ENCODE results near the gene HESX1. TPM values are rescaled to one million over a fixed set of nuclear protein-coding genes. Genes with fewer than 3 reads are reported as not detected.

HESX1 gene
- total RNA-seq, 4 donors from 2014 or later = 1.3 TPM; not detected in 3

DNA sequence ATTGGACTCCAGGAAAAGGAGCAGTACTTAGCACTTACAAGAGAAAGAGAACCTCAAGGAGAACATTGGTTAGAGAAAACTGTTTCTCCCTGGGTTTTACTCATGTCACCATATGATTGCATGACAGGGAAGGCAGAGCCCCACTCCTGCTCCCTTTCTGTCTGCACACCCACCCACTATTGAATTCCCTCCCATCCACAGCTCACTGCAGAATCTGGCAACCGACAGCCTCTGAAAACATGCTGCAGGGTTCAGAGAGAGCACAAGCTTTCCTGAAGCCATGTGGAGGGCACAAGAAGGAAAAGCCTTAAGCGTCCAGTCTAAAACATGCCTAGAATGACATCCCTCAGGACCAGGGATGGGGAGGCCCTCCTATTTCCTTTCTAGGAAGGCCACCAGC lies 31.6 kb downstream of the HESX1 start:
- TF ChIP-seq, protein P1, sequence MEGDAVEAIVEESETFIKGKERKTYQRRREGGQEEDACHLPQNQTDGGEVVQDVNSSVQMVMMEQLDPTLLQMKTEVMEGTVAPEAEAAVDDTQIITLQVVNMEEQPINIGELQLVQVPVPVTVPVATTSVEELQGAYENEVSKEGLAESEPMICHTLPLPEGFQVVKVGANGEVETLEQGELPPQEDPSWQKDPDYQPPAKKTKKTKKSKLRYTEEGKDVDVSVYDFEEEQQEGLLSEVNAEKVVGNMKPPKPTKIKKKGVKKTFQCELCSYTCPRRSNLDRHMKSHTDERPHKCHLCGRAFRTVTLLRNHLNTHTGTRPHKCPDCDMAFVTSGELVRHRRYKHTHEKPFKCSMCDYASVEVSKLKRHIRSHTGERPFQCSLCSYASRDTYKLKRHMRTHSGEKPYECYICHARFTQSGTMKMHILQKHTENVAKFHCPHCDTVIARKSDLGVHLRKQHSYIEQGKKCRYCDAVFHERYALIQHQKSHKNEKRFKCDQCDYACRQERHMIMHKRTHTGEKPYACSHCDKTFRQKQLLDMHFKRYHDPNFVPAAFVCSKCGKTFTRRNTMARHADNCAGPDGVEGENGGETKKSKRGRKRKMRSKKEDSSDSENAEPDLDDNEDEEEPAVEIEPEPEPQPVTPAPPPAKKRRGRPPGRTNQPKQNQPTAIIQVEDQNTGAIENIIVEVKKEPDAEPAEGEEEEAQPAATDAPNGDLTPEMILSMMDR (IDR thresholded peaks at IDR 0.05) = no peak
- no peak for TF ChIP-seq POLR2A (IDR thresholded peaks at IDR 0.05)
- H3K9me3 ChIP-seq = no peaks in the 10 kb centered on the region
- intact Hi-C loops (cut with DNase I) = no loop called here
- no peaks in the 10 kb centered on the region for H3K36me3 ChIP-seq
- H3K4me1 ChIP-seq = peaks cover 12 to 37% (median 14%) of the 10 kb centered on the region in 3 donors
- DNase-seq = no peak
- H3K27me3 ChIP-seq = peaks cover 0 to 26% (median 0%) of the 10 kb centered on the region in 4 donors
- H3K27ac ChIP-seq = no peak overlapping the region
- no peak overlapping the region for H3K4me3 ChIP-seq
- 50% methylated on average over 1 of the region's 2 CpGs; no CpG with 5 or more reads in 1 of the 2 donors for WGBS, 2 donors

DNA sequence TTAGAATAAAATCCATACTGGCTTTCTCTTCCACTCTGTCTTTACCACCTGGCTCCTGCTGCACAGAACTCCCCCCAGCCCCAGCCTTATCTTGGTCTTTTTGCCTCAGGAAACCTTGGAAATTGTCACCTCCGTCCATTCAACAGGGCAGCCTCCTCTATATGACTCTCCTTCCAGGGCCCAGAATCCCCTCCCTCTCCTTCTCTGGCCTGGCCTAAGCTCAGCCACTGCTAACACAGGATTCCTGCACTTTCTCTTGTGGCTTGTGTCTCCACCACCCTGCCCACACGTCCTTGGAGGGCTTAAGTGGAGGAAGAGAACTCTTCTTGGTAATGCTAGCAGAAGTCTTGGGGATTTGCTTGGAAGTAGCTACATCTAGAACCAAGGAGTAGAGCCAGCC lies 33.1 kb downstream of the HESX1 start:
- no peak for DNase-seq
- no peak overlapping the region for H3K4me3 ChIP-seq
- peaks cover 12 to 51% (median 15%) of the 10 kb centered on the region in 3 donors for H3K4me1 ChIP-seq
- H3K9me3 ChIP-seq = no peaks in the 10 kb centered on the region
- peaks cover 0 to 34% (median 0%) of the 10 kb centered on the region in 4 donors for H3K27me3 ChIP-seq
- TF ChIP-seq, protein P1 (IDR thresholded peaks at IDR 0.05) = no peak
- TF ChIP-seq POLR2A (IDR thresholded peaks at IDR 0.05) = no peak
- H3K27ac ChIP-seq = no peak overlapping the region
- no peaks in the 10 kb centered on the region for H3K36me3 ChIP-seq
- intact Hi-C loops (cut with DNase I) = no loop called here
- WGBS, 2 donors = 63 to 72% methylated on average over 1 to 2 of the region's 2 CpGs

GRCh38 chr3:57165641-57166040 lies 34.1 kb downstream of the HESX1 start:
- no peak overlapping the region for H3K27ac ChIP-seq
- DNase-seq = no peak

DNA sequence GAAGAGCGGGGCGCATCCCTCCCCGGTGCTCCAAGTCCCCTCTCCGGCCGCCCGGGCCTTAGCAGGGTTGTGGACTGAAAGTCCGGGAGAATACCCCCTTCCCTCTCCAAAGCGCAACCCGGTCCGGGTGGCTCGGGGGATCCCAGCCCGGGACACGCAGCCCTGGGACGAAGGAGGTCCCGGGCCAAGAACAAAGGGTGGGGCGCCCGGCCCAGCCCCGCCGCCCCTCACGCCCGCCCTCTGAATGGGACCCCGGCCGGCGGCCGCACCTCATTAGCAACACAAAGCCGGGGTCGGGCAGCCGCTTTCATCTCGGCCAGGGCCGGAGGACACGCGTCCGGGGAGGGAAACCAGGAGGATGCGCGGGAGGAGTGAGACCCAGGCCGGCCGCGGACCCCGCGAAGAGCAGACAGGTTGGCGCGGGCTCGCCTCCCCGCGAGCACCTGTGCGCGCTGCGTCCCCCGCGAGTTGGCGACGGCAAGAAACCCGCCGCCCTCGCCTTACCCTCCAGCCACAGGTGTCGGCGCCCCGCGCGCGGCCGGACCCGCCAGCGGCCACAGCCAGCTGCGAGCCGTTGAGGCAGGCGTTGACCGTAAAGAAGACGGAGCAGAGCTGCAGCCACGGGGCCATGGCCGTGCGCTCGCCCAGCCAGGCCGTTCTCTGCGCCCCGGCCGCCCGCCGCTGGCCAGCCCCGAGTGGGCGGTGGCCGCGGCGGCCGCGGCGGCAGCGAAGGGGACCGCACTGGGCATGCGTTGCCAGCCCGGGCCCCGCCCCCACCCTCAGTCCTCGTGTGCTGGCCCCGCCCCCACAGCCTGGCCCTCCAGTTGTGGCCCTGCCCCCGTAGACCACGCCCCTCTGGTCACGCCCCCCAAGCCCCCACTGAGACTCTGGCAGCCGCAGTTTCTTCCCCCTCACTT lies 34.9 kb downstream of the HESX1 start, which contains the start of gene IL17RD:
IL17RD (minus strand) TSS at position 697 of the 917 bp plus-strand sequence; CDS start at position 630, 67 bp downstream.
- Histone ChIP-seq H3K9me3 (no peaks in the 10 kb centered on the region), H3K36me3 (no peaks in the 10 kb centered on the region), H3K27me3 (peaks cover 0 to 34% (median 0%) of the 10 kb centered on the region in 4 donors), H3K4me3 (peak within 1 kb of the TSS; percentile 58 to 89 (median 72)), H3K4me1 (peaks cover 12 to 61% (median 26%) of the 10 kb centered on the region in 3 donors), H3K27ac (peak within 1 kb of the TSS; percentile 31 to 69 (median 40))
- TF ChIP-seq, protein P1 (IDR thresholded peaks at IDR 0.05) = no peak
- peak in 1 of 4 donors; percentile 49 for TF ChIP-seq POLR2A (IDR thresholded peaks at IDR 0.05)
- WGBS, 2 donors = 0 to 1% methylated on average over 10 to 28 of the region's 98 CpGs
- intact Hi-C loops (cut with DNase I) = no loop called here
- no peak for DNase-seq

More at GRCh38 chr3:57165641-57166040, 34.1 kb downstream of the HESX1 start:
- intact Hi-C loops (cut with DNase I) = no loop called here
- Histone ChIP-seq H3K36me3 (no peaks in the 10 kb centered on the region), H3K9me3 (no peaks in the 10 kb centered on the region), H3K4me1 (peaks cover 12 to 61% (median 22%) of the 10 kb centered on the region in 3 donors), H3K27me3 (peaks cover 0 to 34% (median 0%) of the 10 kb centered on the region in 4 donors), H3K4me3 (peak overlapping the region in 2 of 4 donors; percentile 71 to 89)
- TF ChIP-seq, protein P1 (IDR thresholded peaks at IDR 0.05) = no peak
- no peak for TF ChIP-seq POLR2A (IDR thresholded peaks at IDR 0.05)
- WGBS, 2 donors = 16 to 22% methylated on average over 4 of the region's 4 CpGs

GRCh38 chr3:57164217-57164656 lies 35.5 kb downstream of the HESX1 start:
- H3K27ac ChIP-seq = peak overlapping the region; percentile 31 to 69 (median 40)
- intact Hi-C loops (cut with DNase I) = no loop called here
- no peak for DNase-seq
- H3K27me3 ChIP-seq = peaks cover 0 to 34% (median 0%) of the 10 kb centered on the region in 4 donors
- peak overlapping the region; percentile 58 to 89 (median 72) for H3K4me3 ChIP-seq
- TF ChIP-seq, protein P1 (IDR thresholded peaks at IDR 0.05) = no peak
- TF ChIP-seq POLR2A (IDR thresholded peaks at IDR 0.05) = no peak
- WGBS, 2 donors = 0% methylated on average over 3 to 11 of the region's 30 CpGs
- no peaks in the 10 kb centered on the region for H3K36me3 ChIP-seq
- peaks cover 12 to 63% (median 24%) of the 10 kb centered on the region in 3 donors for H3K4me1 ChIP-seq
- no peaks in the 10 kb centered on the region for H3K9me3 ChIP-seq

All from esophagus squamous epithelium (tissue), 5 donors.